GM18951 (cell line): ENCODE results near the gene C16orf95.
"Not testable (repeated sequence)": the region's sequence is repeated elsewhere in the genome, so short reads cannot be mapped to it uniquely, and the experiment has no call there.

Experiments used
- POLR2A ChIP-seq: IDR thresholded peaks from 4 replicates; pipeline ENCODE4 v1.6.1; 2011; ENCODE audit warnings: mild to moderate bottlenecking; ENCODE audit not compliant: insufficient read length, insufficient read depth; ENCODE audit errors: extremely low read depth
- in situ Hi-C: fragments of 300-500 bp; cut with MboI; formaldehyde crosslinking; loops from one replicate; pipeline ENCODE4 v1.12.0; 2022; ENCODE audit warnings: low sequenced_read_pairs, mixed read lengths, inconsistent platforms; ENCODE audit not compliant: unreplicated experiment

The C16orf95 gene

GRCh38 chr16:87316923-87317749 lies at the start of gene C16orf95:
Gene C16orf95 (minus strand): TSS chr16:87317392. CDS start chr16:87317242, 150 bp downstream.
- in situ Hi-C loops = no loop called here
- peak; percentile 90 for TF ChIP-seq POLR2A

- in situ Hi-C loops = no loop called here
- TF ChIP-seq POLR2A = no peak
These were observed 49.7 kb upstream of the C16orf95 start for GRCh38 chr16:87366930-87367329.

GRCh38 chr16:87366288-87366687 lies 49.1 kb upstream of the C16orf95 start:
- in situ Hi-C loops = no loop called here
- TF ChIP-seq POLR2A = no peak

GRCh38 chr16:87365021-87365713 lies 48.0 kb upstream of the C16orf95 start:
- TF ChIP-seq POLR2A = no peak
- in situ Hi-C loops = no loop called here

GRCh38 chr16:87363771-87364455 lies 46.7 kb upstream of the C16orf95 start:
- in situ Hi-C loops = no loop called here
- TF ChIP-seq POLR2A = no peak

- in situ Hi-C loops = not testable (repeated sequence)
These were observed 45.8 kb upstream of the C16orf95 start for GRCh38 chr16:87362828-87363559.

- no peak for TF ChIP-seq POLR2A
- in situ Hi-C loops = no loop called here
These were observed 44.9 kb upstream of the C16orf95 start for GRCh38 chr16:87361916-87362619.

- in situ Hi-C loops = no loop called here
- no peak for TF ChIP-seq POLR2A
These were observed 43.8 kb upstream of the C16orf95 start for GRCh38 chr16:87360862-87361610.

GRCh38 chr16:87359121-87359520 lies 41.9 kb upstream of the C16orf95 start:
- in situ Hi-C loops = no loop called here
- TF ChIP-seq POLR2A = no peak

- in situ Hi-C loops = no loop called here
- no peak for TF ChIP-seq POLR2A
These were observed 41.5 kb upstream of the C16orf95 start for GRCh38 chr16:87358696-87359095.

- no peak for TF ChIP-seq POLR2A
- in situ Hi-C loops = no loop called here
These were observed 41.1 kb upstream of the C16orf95 start for GRCh38 chr16:87358250-87358649.

GRCh38 chr16:87356491-87356853 lies 39.3 kb upstream of the C16orf95 start:
- TF ChIP-seq POLR2A = no peak
- in situ Hi-C loops = no loop called here
